Endothelial cell (in vitro differentiated cells): ENCODE results near the gene ESRP2. TPM values are rescaled to one million over a fixed set of nuclear protein-coding genes. Genes with fewer than 3 reads are reported as not detected.

Experiments used
- DNase-seq: peaks from one replicate; pipeline ENCODE4 v3.0.0; 2021; ENCODE audit warnings: low spot score
- H3K27ac Mint-ChIP-seq: one replicate; pipeline ENCODE4 v1.8.0; 2021; ENCODE audit warnings: mixed read lengths, inconsistent platforms; ENCODE audit not compliant: unreplicated experiment
- H3K27me3 Mint-ChIP-seq: one replicate; pipeline ENCODE4 v1.8.0; 2021; ENCODE audit warnings: mild to moderate bottlenecking, moderate library complexity, mixed read lengths, inconsistent platforms; ENCODE audit not compliant: unreplicated experiment
- H3K36me3 Mint-ChIP-seq: one replicate; pipeline ENCODE4 v1.8.0; 2021; ENCODE audit warnings: mild to moderate bottlenecking, low read depth, mixed read lengths, inconsistent platforms; ENCODE audit not compliant: unreplicated experiment
- H3K4me1 Mint-ChIP-seq: one replicate; pipeline ENCODE4 v1.8.0; 2021; ENCODE audit warnings: mild to moderate bottlenecking, mixed read lengths, inconsistent platforms; ENCODE audit not compliant: unreplicated experiment
- H3K4me3 Mint-ChIP-seq: one replicate; pipeline ENCODE4 v1.8.0; 2021; ENCODE audit warnings: mild to moderate bottlenecking, mixed read lengths, inconsistent platforms; ENCODE audit not compliant: unreplicated experiment
- H3K9me3 Mint-ChIP-seq: one replicate; pipeline ENCODE4 v1.8.0; 2021; ENCODE audit warnings: mixed read lengths, inconsistent platforms; ENCODE audit not compliant: unreplicated experiment
- CTCF ChIP-seq: fragments of 200-600 bp; sonication (generic); IDR thresholded peaks from one replicate; pipeline ENCODE4 v1.5.0; 2021; ENCODE audit warnings: antibody characterized with exemption; ENCODE audit not compliant: unreplicated experiment
- total RNA-seq: library from RNA; stranded (reverse); fragmentation: NEBNext Ultra II Directional; extraction: Animal tissue kit (Norgen Biotek cat#: 25700); gene quantifications from one replicate; pipeline ENCODE4 v1.2.1, GENCODE V29; 2021; ENCODE audit not compliant: unreplicated experiment

ESRP2 gene
- total RNA-seq, 1 donor from 2014 or later, result 0.64 TPM

- DNase-seq, result no peak
- Mint-ChIP-seq H3K27ac (no peak overlapping the region), H3K4me3 (no peak overlapping the region), H3K27me3 (peaks cover 3% of the 10 kb centered on the region), H3K9me3 (no peaks in the 10 kb centered on the region), H3K4me1 (peaks cover 8% of the 10 kb centered on the region), H3K36me3 (peaks cover 5% of the 10 kb centered on the region)
- no peak for TF ChIP-seq CTCF
Measured at GRCh38 chr16:68269793-68270192, 33.9 kb upstream of the ESRP2 start.

GRCh38 chr16:68267612-68268405 is 31.9 kb upstream of the ESRP2 start:
- H3K4me1 Mint-ChIP-seq, result peaks cover 13% of the 10 kb centered on the region
- TF ChIP-seq CTCF, result no peak
- H3K27me3 Mint-ChIP-seq, result peaks cover 3% of the 10 kb centered on the region
- no peaks in the 10 kb centered on the region for H3K9me3 Mint-ChIP-seq
- no peaks in the 10 kb centered on the region for H3K36me3 Mint-ChIP-seq
- no peak for DNase-seq
- H3K4me3 Mint-ChIP-seq, result no peak overlapping the region
- H3K27ac Mint-ChIP-seq, result no peak overlapping the region

- TF ChIP-seq CTCF, result no peak
- Mint-ChIP-seq H3K27ac (peak overlapping the region; percentile 78), H3K4me1 (peaks cover 13% of the 10 kb centered on the region), H3K9me3 (no peaks in the 10 kb centered on the region), H3K4me3 (peak overlapping the region; percentile 94), H3K36me3 (no peaks in the 10 kb centered on the region), H3K27me3 (peaks cover 12% of the 10 kb centered on the region)
- DNase-seq, result no peak
Measured at GRCh38 chr16:68265078-68265920, 29.4 kb upstream of the ESRP2 start.

- no peaks in the 10 kb centered on the region for H3K36me3 Mint-ChIP-seq
- peak within 1 kb of the TSS; percentile 94 for H3K4me3 Mint-ChIP-seq
- DNase-seq, result peak; percentile 75
- peak; percentile 1 for TF ChIP-seq CTCF
- peaks cover 13% of the 10 kb centered on the region for H3K4me1 Mint-ChIP-seq
- H3K9me3 Mint-ChIP-seq, result no peaks in the 10 kb centered on the region
- peak within 1 kb of the TSS; percentile 78 for H3K27ac Mint-ChIP-seq
- H3K27me3 Mint-ChIP-seq, result peaks cover 12% of the 10 kb centered on the region
Measured at GRCh38 chr16:68264128-68265077, 28.5 kb upstream of the ESRP2 start, which contains the start of gene SLC7A6. Gene SLC7A6 (plus strand): TSS chr16:68264526. CDS start chr16:68274727, 10,201 bp downstream.
